Activated naive CD4-positive, alpha-beta T cell treated with anti-CD3 and anti-CD28 coated beads for 36 hours (primary cell): ENCODE data around the gene BRI3. TPM values are rescaled to one million over a fixed set of nuclear protein-coding genes. Genes with fewer than 3 reads are reported as not detected.

Experiments
- CTCF ChIA-PET: fragments of 350-600 bp; sonication (Branson Sonifier 250); formaldehyde crosslinking; loops from one replicate; lab custom pipeline; 2021; ENCODE audit warnings: antibody characterized with exemption; lab: Charles Lee
- DNase-seq: peaks from one replicate; pipeline ENCODE4 v3.0.0-alpha.2; 2020
- H3K27ac Mint-ChIP-seq: one replicate; pipeline ENCODE4 v1.8.0; 2021; ENCODE audit warnings: mild to moderate bottlenecking, mixed read lengths
- H3K27me3 Mint-ChIP-seq: one replicate; pipeline ENCODE4 v1.8.0; 2021; ENCODE audit warnings: low read depth, mixed read lengths
- H3K36me3 Mint-ChIP-seq: one replicate; pipeline ENCODE4 v1.8.0; 2021; ENCODE audit warnings: low read depth, mixed read lengths
- H3K4me1 Mint-ChIP-seq: one replicate; pipeline ENCODE4 v1.8.0; 2021; ENCODE audit warnings: low read depth, mixed read lengths
- H3K4me3 Mint-ChIP-seq: one replicate; pipeline ENCODE4 v1.8.0; 2021; ENCODE audit warnings: mild to moderate bottlenecking, moderate library complexity, mixed read lengths
- H3K9me3 Mint-ChIP-seq: one replicate; pipeline ENCODE4 v1.8.0; 2021; ENCODE audit warnings: mixed read lengths
- intact Hi-C: fragments of 100-400 bp; cut with micrococcal nuclease; formaldehyde crosslinking; loops from one replicate; pipeline ENCODE4 v1.15.1; 2023
- total RNA-seq, 2 experiments: library from RNA; stranded (reverse); gene quantifications; one replicate each; pipeline ENCODE4 v1.2.3, GENCODE V29; 2021

Gene BRI3
- total RNA-seq, 2 experiments from 2014 or later: 51.6 to 54.4 TPM

DNA sequence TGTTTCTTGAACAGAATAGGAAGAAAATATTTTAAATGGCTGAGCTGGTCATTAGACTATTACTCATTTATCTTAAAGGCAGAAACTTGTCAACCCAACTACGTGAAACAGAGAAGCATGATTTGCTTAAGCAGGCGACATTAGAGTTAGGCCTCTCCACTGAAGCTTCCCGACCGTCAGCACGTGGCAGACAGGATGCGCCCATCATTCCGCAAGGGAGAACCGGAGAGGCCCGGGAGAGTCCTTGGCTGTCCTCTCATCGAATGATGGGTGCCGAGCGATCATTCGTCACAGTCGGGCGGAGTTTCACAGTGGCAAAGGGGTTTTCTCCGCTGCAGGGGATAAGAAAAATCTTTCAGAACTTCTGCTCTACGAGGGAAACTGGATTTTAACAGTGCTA lies 11.8 kb downstream of the BRI3 start:
- intact Hi-C loops: no loop called here

GRCh38 chr7:98293746-98294145 lies 12.3 kb downstream of the BRI3 start:
- DNase-seq: no peak
- CTCF ChIA-PET: interaction anchor here (0.6 kb wide), 1 partner anchor 429 kb away, joined by 3 read pairs; no protein-coding TSS in a partner anchor
- Mint-ChIP-seq H3K36me3 (no peaks in the 10 kb centered on the region), H3K27ac (no peak overlapping the region), H3K4me3 (no peak overlapping the region), H3K4me1 (peaks cover 2% of the 10 kb centered on the region), H3K9me3 (no peaks in the 10 kb centered on the region), H3K27me3 (no peaks in the 10 kb centered on the region)
- intact Hi-C loops: loop anchor here (1.0 to 2.0 kb wide), 2 partner anchors 108 to 451 kb away; partner anchors contain the start of gene BAIAP2L1

More for the DNA sequence above, 11.8 kb downstream of the BRI3 start:
- H3K27me3 Mint-ChIP-seq: no peaks in the 10 kb centered on the region
- CTCF ChIA-PET: no interaction called here
- H3K27ac Mint-ChIP-seq: no peak overlapping the region
- DNase-seq: no peak
- H3K36me3 Mint-ChIP-seq: peaks cover 1% of the 10 kb centered on the region
- H3K4me1 Mint-ChIP-seq: peaks cover 4% of the 10 kb centered on the region
- H3K4me3 Mint-ChIP-seq: no peak overlapping the region
- no peaks in the 10 kb centered on the region for H3K9me3 Mint-ChIP-seq

- Mint-ChIP-seq H3K36me3 (no peaks in the 10 kb centered on the region), H3K9me3 (no peaks in the 10 kb centered on the region), H3K4me1 (peaks cover 2% of the 10 kb centered on the region), H3K27me3 (no peaks in the 10 kb centered on the region), H3K4me3 (no peak overlapping the region), H3K27ac (no peak overlapping the region)
- no peak for DNase-seq
- intact Hi-C loops: loop anchor here (1.0 to 2.0 kb wide), 2 partner anchors 107 to 450 kb away; partner anchors contain the start of gene BAIAP2L1
- CTCF ChIA-PET: interaction anchor here (0.6 kb wide), 1 partner anchor 429 kb away, joined by 3 read pairs; no protein-coding TSS in a partner anchor
Measured at GRCh38 chr7:98294326-98294725, 12.8 kb downstream of the BRI3 start.

DNA sequence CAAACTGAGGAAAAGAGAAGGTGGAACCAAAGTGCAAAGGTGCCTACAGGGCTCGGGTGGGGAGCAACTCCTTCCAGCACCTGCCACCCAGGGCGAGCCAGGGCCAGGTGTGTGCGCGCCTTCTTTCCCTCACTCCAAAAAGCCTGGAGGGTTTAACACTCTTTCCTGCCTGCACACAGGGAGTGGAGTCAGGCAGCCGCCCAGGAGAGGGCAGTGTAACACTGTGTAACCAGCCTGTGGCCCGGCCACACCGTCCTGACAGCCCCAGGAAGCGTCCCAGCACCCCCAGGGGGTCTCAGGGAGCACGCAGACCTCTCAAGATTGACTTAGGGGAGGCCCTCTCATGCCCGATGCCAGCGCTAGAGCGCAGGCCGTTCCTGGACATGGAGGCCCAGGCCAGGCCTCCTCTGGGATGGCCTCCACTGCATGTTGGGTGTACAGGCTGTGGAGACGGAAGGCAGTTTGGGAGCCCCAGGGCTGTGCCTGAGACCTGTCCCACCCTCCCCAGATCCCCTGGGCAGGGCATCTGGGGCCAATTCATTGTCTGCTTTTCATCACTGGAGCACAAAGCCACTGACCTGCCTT lies 13.4 kb downstream of the BRI3 start:
- Mint-ChIP-seq H3K27me3 (no peaks in the 10 kb centered on the region), H3K4me3 (no peak overlapping the region), H3K9me3 (no peaks in the 10 kb centered on the region), H3K36me3 (no peaks in the 10 kb centered on the region), H3K27ac (no peak overlapping the region), H3K4me1 (no peaks in the 10 kb centered on the region)
- CTCF ChIA-PET: no interaction called here
- DNase-seq: peak; percentile 55
- intact Hi-C loops: loop anchor here (1.0 to 2.0 kb wide), 2 partner anchors 106 to 450 kb away; partner anchors contain the start of gene BAIAP2L1

DNA sequence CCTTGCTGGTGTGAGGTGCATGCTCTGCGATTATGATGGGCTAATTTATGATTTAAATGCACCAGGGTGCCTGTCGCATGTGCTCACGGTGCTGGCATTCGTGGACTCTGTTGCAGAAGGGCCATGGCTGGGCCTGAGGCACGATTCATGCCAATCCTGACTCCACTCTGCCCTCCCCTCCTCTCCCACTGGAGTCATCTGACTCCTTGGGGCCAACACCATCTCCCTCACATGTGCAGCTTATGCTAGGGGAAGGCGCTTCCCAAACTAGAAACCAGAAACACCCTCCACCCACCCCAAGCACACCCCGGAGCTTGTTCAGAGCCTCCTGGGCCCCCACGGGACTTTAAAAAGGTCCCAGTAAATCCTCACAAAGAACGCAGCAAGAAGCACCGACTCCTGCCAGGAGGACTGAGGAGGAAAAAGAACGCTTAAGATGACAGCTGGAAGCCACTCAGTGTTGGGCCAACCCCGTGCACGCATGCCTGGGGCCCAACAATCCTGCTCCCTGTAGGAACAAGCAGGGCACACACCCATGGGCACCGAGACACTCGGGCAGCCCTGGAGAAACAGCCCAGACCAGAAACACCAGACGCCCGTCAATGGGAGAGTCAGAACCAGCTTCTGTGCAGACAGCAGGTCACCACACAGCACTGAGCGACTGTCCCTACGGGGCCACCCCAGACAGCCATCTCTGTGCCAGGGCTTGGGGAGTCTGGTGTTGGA lies 14.1 kb downstream of the BRI3 start:
- Mint-ChIP-seq H3K4me3 (no peak overlapping the region), H3K27me3 (no peaks in the 10 kb centered on the region), H3K9me3 (no peaks in the 10 kb centered on the region), H3K36me3 (no peaks in the 10 kb centered on the region), H3K4me1 (no peaks in the 10 kb centered on the region), H3K27ac (no peak overlapping the region)
- DNase-seq: no peak
- intact Hi-C loops: loop anchor here (2.0 kb wide), 1 partner anchor 449 kb away; no protein-coding TSS in a partner anchor
- CTCF ChIA-PET: interaction anchor here (0.6 kb wide), 1 partner anchor 64 kb away, joined by 4 read pairs; no protein-coding TSS in a partner anchor

GRCh38 chr7:98296833-98297232 lies 15.3 kb downstream of the BRI3 start:
- intact Hi-C loops: no loop called here
- H3K27ac Mint-ChIP-seq: no peak overlapping the region
- no peak overlapping the region for H3K4me3 Mint-ChIP-seq
- H3K9me3 Mint-ChIP-seq: no peaks in the 10 kb centered on the region
- H3K36me3 Mint-ChIP-seq: no peaks in the 10 kb centered on the region
- no peak for DNase-seq
- H3K4me1 Mint-ChIP-seq: no peaks in the 10 kb centered on the region
- H3K27me3 Mint-ChIP-seq: no peaks in the 10 kb centered on the region
- CTCF ChIA-PET: no interaction called here

DNA sequence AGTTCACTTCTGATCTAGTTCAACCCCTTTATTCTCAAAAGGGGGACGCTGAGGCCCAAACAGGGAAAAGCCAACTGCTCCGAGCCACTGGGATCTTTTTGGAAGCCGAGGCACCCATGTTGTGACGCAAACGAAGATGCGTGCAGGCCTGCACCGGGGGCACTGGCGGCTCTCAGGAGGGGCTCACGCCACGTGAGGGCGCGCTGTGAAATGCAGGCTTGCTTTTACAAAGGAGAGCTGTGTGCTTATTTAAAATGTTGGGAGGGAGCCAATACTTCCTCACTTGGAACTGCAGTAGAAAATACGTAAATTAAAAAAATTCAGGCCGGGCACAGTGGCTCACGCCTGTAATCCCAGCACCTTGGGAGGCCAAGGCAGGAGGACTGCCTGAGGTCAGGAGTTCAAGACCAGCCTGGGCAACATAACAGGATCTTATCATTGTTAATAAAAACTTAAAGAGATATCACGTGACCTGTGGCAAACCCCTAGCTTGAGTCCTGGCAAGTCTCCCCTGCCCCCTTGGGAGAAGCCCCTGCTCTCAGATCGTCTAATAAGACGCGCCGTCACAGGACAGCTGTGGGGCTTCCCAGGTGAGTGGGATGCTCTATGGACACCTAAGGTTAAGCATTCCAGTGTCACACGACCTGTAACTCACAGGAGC lies 16.3 kb downstream of the BRI3 start:
- intact Hi-C loops: no loop called here
- Mint-ChIP-seq H3K36me3 (no peaks in the 10 kb centered on the region), H3K27ac (no peak overlapping the region), H3K9me3 (no peaks in the 10 kb centered on the region), H3K27me3 (no peaks in the 10 kb centered on the region), H3K4me1 (no peaks in the 10 kb centered on the region), H3K4me3 (no peak overlapping the region)
- CTCF ChIA-PET: interaction anchor here (1.1 kb wide), 1 partner anchor 103 kb away, joined by 4 read pairs; the partner anchor contains the start of gene BAIAP2L1
- DNase-seq: no peak

DNA sequence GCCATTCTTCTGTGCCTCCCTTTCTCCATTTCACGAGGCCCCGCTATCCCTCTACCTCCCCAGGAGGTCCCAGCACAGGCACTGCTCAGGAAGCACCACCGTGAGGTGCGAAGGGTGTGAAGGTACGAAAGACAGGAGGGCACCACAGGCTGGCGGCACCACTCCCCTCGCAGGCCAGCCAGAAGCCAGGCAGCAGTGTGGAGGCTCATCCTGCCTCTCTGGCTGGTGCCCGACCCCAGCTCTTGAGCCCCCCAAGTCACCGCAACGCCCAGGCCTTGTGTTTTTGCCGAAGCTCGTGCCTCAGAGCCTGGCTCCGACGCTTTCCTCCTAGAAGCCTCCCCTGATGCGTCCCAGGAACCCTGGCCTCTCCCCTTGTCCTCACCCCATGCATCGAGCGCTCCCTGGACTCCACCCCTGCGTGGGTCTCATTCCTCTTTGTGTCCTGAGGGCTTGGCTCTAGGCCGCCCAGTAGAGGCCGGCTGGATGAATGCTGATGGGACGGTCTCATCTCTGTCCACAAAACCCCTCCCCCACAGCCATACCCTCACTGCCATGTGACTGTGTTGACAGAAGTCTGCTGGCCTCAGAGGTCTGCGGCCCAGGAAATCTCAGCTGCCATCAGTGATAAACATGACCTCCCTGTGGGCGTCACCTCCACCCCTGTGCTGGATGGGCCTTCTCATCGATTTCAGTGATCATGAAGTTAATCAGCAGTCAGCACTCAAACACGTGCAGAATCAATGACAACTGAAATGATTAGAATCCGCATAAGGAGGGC lies 19.3 kb downstream of the BRI3 start:
- DNase-seq: no peak
- intact Hi-C loops: no loop called here
- no peaks in the 10 kb centered on the region for H3K27me3 Mint-ChIP-seq
- no peaks in the 10 kb centered on the region for H3K4me1 Mint-ChIP-seq
- CTCF ChIA-PET: no interaction called here
- H3K9me3 Mint-ChIP-seq: no peaks in the 10 kb centered on the region
- H3K27ac Mint-ChIP-seq: no peak overlapping the region
- no peak overlapping the region for H3K4me3 Mint-ChIP-seq
- H3K36me3 Mint-ChIP-seq: no peaks in the 10 kb centered on the region

DNA sequence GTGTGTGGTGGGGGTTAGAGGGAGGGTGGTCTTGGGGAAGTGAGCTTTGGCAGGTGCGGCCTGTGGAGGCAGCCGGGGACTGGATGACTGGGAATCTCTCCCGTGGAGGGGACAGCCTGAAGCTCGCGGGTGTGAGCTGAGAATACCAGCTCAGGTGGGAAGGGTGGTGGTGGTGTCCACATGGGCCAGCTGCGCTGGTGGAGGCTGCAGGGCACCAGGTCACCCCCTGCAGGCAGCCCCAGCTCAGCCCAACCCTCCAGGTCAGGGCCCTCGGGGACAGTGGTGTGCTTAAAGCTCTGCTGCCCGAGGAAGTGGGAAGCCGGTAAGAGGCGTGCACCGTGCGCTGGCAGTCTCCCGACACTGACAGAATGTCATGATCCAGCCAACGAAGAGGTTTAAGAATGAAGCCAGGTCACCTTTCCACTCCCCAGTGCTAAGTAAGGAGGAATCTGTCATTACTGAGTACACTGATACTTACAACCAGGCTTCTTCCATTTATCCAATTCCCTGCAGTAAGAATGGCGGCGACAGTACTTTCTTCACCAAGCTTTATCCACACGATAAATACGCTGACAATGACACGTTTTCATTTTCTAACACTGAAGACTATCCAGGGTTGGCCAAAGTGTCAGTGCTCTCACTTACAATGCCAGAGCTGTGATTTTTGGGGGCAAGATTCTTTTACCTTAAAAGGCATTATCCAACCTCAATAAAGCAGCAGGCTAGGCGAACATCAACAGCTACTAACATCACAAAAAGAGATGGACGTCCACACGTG lies 20.4 kb downstream of the BRI3 start:
- no peaks in the 10 kb centered on the region for H3K36me3 Mint-ChIP-seq

DNA sequence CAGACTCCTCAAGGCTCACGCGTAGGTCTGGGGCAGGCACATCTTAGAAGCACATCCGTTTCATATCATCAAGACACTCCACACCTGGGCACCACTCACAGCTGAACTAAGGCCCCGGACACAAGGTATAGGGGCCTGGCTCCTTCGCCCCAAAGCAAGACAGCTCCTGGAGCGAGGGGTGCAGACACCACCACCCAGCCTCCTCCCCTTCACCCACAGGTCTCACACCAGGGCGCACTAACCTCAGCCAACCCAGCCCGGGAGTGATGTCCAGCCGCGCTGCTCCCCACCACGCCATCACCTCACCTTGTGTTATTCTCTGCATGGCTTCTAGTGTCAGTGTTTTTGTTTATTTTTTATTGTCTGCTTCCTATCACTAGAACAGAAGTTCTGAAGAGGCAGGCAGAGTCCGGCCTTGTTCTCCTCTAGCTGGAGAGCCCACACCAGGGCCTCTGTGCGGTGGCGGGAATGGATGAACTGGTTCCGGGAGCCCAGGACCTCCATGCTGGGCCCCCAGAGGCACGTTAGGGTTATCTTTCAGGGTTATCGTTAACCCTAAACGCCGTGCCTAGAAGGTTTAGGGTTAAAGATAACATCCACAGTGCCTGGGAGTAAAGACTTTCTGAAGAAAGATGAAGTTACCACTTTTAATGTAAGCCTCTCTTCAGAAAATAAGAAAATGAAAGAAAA lies 21.8 kb downstream of the BRI3 start:
- Mint-ChIP-seq H3K4me3 (no peak overlapping the region), H3K4me1 (no peaks in the 10 kb centered on the region), H3K9me3 (no peaks in the 10 kb centered on the region), H3K36me3 (no peaks in the 10 kb centered on the region), H3K27ac (no peak overlapping the region), H3K27me3 (no peaks in the 10 kb centered on the region)
- DNase-seq: no peak
- CTCF ChIA-PET: no interaction called here
- intact Hi-C loops: no loop called here

More for the DNA sequence above, 20.4 kb downstream of the BRI3 start:
- Mint-ChIP-seq H3K4me3 (no peak overlapping the region), H3K27ac (no peak overlapping the region), H3K9me3 (no peaks in the 10 kb centered on the region), H3K27me3 (no peaks in the 10 kb centered on the region), H3K4me1 (no peaks in the 10 kb centered on the region)
- intact Hi-C loops: no loop called here
- CTCF ChIA-PET: no interaction called here
- no peak for DNase-seq

- no peaks in the 10 kb centered on the region for H3K9me3 Mint-ChIP-seq
- H3K27me3 Mint-ChIP-seq: no peaks in the 10 kb centered on the region
- intact Hi-C loops: no loop called here
- no peak overlapping the region for H3K4me3 Mint-ChIP-seq
- CTCF ChIA-PET: no interaction called here
- no peaks in the 10 kb centered on the region for H3K4me1 Mint-ChIP-seq
- no peak for DNase-seq
- no peak overlapping the region for H3K27ac Mint-ChIP-seq
- no peaks in the 10 kb centered on the region for H3K36me3 Mint-ChIP-seq
Measured at GRCh38 chr7:98303906-98304305, 22.4 kb downstream of the BRI3 start.
